Rectal smooth muscle tissue (tissue), 1 donor: ENCODE measurements around the gene EXOC7.

Experiments used
- H3K27ac ChIP-seq: one replicate; pipeline ENCODE4 v1.7.0; 2013; ENCODE audit warnings: low read depth, low read length, inconsistent platforms
- H3K27me3 ChIP-seq: one replicate; pipeline ENCODE4 v1.7.0; 2013; ENCODE audit warnings: low read length; ENCODE audit not compliant: control insufficient read depth, insufficient read depth
- H3K36me3 ChIP-seq: one replicate; pipeline ENCODE4 v1.7.0; 2013; ENCODE audit warnings: low read length; ENCODE audit not compliant: control insufficient read depth, insufficient read depth
- H3K4me1 ChIP-seq: one replicate; pipeline ENCODE4 v1.7.0; 2013; ENCODE audit warnings: low read length; ENCODE audit not compliant: control insufficient read depth, insufficient read depth
- H3K4me3 ChIP-seq: one replicate; pipeline ENCODE4 v1.7.0; 2013; ENCODE audit warnings: low read length
- H3K9ac ChIP-seq: one replicate; pipeline ENCODE4 v1.7.0; 2013; ENCODE audit warnings: low read length

EXOC7 gene

DNA sequence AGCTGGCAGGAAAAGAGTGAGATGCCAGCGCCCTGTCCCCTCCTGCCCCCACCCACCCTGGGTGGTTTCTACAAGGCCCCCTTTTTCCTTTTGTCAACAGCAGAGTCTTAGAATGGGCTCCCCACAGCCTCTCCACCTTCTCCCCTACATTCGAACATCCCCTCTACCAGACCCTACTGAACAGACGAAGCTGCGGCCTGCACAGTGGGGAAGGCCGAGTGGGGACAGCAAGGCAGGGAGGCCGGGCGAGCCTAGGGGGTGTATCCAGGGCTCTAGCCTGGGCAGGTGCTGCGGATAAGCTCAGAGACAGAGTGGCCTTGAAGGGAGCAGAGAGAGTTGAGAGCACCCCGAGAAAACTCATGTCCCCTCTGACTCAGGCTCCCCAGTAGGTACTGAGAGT, 17.2 kb downstream of the EXOC7 start:
- H3K4me3 ChIP-seq: no peak overlapping the region
- H3K27ac ChIP-seq: no peak overlapping the region
- no peaks in the 10 kb centered on the region for H3K4me1 ChIP-seq
- no peaks in the 10 kb centered on the region for H3K27me3 ChIP-seq
- peaks cover 46% of the 10 kb centered on the region for H3K36me3 ChIP-seq
- no peak overlapping the region for H3K9ac ChIP-seq

DNA sequence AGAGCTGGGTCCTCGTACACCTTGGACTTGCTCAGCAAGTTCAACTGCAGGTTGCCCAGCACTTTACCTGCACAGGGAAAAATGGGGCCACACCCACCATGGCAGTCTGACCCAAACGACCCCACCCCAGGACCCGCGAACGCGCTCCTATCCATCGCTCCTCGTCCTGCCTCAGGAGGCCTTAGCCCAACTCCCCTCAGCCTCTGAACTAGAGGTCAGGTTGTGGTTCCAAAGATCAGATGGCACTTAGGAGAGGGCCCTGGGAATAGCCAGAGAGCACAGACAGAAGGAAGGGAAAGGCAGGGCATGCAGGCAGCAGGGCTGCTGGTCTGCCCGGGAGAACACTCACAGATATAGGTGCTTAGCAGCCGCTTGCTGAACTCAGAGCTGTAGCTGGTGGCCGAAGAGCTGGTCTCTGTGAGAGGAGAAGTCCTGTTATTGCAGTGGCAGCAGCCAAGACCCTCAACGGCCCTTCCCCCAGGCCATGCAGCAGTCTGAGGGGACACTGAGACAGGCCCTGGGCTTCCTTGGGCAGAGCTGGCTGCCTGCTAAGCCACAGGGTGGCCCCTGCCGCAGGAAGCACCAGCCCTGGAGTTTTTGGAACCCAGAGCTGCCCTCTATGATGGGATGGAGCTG, 17.7 kb downstream of the EXOC7 start:
- Histone ChIP-seq H3K36me3 (peaks cover 41% of the 10 kb centered on the region), H3K9ac (no peak overlapping the region), H3K27ac (no peak overlapping the region), H3K27me3 (no peaks in the 10 kb centered on the region), H3K4me1 (no peaks in the 10 kb centered on the region), H3K4me3 (no peak overlapping the region)

DNA sequence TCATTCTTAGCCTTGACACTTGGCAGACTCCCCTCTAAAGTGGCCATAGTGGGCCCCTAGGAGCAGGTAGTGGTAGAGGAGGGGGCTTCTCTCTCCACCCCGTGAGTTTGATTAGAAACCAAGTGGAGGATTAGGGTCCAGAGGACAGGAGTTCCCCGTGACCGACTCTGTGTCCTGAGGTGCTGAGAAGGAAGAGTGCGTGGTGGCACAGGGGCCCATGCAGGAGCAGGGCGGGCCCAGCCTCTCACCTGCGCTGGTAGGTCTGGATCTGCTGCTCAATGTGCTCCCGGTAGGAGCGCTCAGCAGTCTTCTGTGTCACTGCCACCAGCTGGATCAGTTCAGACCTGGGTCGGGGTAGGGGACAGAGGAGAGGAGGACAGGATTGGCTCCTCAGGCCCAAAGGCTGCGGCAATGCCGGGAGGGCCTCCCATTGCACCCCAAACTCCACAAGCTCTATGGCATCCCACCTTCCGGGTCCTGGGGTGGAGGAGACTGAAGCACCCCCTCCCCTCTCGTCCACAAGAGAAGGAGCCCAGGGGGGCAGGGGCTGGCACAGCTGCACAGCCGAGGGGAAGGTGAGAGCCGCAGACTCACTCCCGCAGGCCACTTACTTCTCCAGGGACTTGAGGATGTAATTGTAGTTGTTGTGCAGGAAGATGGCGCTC, 18.4 kb downstream of the EXOC7 start:
- H3K9ac ChIP-seq: no peak overlapping the region
- H3K4me3 ChIP-seq: no peak overlapping the region
- H3K27ac ChIP-seq: no peak overlapping the region
- no peaks in the 10 kb centered on the region for H3K27me3 ChIP-seq
- H3K36me3 ChIP-seq: peaks cover 41% of the 10 kb centered on the region
- H3K4me1 ChIP-seq: no peaks in the 10 kb centered on the region

DNA sequence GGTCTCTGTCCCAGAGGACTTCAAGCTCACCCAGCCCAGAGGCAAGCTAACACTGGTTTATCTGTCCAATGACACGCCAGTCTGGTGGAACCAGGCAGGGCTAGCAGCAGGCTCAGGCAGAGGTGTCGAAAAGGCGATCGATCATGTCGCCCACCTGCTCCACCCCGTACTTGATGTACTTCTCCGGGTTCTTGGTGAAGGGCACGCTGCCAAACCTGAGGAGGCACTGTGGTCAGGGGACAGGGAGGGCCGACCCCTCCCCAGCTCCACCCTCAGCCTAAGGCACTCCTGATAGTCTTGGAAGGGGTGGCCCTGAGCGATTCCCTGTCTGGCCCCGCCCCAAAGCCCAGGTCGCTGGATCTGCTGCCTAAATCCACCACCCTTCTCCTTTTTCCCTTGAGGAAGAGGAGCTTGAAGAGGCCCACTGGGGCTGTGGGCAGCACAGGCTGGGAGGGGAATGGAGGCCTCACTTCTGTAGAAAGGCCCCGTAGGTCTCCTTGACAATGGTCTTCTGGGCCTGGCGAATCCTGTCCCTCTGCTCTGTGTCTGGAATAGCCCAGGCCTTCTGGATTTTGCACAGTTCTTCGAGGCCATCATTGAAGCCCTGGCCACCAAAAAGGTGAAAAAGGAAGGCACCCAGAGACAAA, 19.9 kb downstream of the EXOC7 start:
- Histone ChIP-seq H3K36me3 (peaks cover 26% of the 10 kb centered on the region), H3K27ac (no peak overlapping the region), H3K9ac (no peak overlapping the region), H3K27me3 (peaks cover 6% of the 10 kb centered on the region), H3K4me3 (no peak overlapping the region), H3K4me1 (no peaks in the 10 kb centered on the region)

DNA sequence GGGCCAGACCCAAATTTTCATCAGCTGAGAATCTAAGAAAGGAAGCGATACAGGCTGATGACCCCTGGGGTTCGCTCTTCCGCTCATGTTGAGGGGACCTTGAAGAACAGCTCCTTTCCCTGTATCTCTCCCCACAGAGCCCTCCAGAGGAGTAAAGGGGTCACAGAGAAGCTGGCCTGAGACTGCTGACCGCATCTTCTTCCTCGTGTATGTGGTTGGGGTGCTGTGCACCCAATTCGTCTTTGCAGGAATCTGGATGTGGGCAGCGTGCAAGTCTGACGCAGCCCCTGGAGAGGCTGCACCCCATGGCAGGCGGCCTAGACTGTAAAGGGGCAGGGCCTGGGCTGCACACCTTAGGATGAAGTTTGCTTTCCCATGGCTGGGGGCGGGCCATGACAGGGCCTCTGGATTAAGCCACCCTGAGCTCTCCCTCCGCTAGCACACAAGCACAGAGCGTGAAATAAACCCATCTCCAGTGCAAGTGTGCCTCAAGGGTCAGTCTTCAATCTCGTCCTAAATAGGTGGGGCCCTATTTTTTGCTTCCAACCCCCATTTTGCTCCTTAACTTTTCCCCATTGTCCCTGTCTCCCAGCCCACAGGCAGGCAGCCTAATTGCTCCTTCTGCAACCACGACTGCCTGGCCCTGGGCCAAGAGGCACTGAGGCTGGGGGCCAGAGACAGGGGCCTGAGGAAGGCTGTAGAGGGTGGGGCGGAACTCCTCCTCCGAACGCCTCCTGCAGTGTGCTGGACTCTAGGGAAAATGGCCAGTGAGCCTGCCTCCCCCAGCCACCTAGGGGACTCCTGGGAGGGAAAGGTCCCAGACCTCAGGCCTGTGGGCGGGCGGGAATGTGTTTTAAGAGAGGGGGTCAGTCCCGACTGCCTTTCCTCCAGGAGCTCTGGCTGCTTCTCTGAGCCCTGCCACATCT, 21.0 kb downstream of the EXOC7 start:
- H3K9ac ChIP-seq: no peak overlapping the region
- peaks cover 16% of the 10 kb centered on the region for H3K36me3 ChIP-seq
- H3K27me3 ChIP-seq: peaks cover 6% of the 10 kb centered on the region
- H3K4me3 ChIP-seq: no peak overlapping the region
- H3K4me1 ChIP-seq: no peaks in the 10 kb centered on the region
- no peak overlapping the region for H3K27ac ChIP-seq

DNA sequence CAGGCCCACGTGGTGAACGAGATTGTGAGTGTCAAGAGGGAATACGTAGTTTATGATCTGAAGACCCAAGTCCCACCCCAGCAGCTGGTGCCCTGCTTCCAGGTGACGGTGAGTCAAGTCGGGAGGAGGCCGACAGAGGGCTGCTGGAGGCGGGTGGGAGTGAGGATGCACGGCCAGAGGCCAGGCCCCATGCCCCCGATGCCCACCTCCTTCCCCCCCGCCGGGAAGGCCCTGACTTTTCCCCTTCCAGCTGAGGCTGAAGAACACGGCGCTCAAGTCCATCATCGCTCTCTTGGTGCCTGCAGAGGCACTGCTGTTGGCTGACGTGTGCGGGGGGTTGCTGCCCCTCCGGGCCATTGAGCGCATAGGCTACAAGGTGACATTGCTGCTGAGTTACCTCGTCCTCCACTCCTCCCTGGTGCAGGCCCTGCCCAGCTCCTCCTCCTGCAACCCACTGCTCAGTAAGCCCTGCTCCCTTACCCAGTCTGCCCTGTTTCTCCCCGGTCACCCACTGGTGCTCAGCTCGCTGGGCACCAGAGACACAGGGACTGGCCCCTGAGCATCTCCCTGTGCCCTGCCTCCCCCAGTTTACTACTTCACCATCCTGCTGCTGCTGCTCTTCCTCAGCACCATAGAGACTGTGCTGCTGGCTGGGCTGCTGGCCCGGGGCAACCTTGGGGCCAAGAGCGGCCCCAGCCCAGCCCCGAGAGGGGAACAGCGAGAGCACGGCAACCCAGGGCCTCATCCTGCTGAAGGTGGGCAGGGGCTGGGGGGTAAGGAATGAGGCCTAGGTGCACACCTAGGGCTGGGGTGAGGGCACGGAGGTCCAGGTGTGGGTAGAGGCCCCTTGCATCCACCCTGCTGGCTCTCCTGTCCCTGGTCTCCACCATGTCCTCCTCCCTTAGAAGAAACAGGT, 22.0 kb downstream of the EXOC7 start:
- no peak overlapping the region for H3K4me3 ChIP-seq
- H3K4me1 ChIP-seq: no peaks in the 10 kb centered on the region
- peaks cover 14% of the 10 kb centered on the region for H3K36me3 ChIP-seq
- H3K27ac ChIP-seq: no peak overlapping the region
- peaks cover 14% of the 10 kb centered on the region for H3K27me3 ChIP-seq
- no peak overlapping the region for H3K9ac ChIP-seq

DNA sequence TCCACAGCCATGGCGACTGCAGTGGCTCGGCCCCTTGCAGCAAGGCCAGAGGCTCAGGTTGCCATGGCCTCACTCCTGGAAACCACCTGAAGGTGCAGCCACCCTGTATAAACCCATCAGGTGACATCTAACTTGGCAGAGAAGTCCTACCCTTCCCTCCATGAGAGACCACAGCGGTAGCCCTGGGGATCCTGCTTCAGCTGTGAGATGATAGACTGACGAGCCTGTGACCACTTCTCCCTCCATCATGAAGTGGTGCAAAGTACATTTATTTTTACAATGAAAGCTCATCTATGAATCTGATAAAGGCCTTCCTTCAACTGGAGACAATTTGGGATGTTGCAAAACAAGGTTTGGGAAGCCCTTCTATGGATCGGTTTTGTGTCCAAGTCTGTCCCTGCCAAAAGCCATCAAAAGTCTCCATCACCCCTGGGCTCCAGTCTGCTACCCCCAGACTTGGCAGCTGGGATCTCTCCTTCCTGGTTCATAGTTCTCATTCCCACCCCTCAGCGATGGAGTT, 22.8 kb downstream of the EXOC7 start:
- H3K4me1 ChIP-seq: no peaks in the 10 kb centered on the region
- no peak overlapping the region for H3K27ac ChIP-seq
- H3K4me3 ChIP-seq: no peak overlapping the region
- H3K9ac ChIP-seq: no peak overlapping the region
- H3K27me3 ChIP-seq: peaks cover 21% of the 10 kb centered on the region
- H3K36me3 ChIP-seq: peaks cover 11% of the 10 kb centered on the region

DNA sequence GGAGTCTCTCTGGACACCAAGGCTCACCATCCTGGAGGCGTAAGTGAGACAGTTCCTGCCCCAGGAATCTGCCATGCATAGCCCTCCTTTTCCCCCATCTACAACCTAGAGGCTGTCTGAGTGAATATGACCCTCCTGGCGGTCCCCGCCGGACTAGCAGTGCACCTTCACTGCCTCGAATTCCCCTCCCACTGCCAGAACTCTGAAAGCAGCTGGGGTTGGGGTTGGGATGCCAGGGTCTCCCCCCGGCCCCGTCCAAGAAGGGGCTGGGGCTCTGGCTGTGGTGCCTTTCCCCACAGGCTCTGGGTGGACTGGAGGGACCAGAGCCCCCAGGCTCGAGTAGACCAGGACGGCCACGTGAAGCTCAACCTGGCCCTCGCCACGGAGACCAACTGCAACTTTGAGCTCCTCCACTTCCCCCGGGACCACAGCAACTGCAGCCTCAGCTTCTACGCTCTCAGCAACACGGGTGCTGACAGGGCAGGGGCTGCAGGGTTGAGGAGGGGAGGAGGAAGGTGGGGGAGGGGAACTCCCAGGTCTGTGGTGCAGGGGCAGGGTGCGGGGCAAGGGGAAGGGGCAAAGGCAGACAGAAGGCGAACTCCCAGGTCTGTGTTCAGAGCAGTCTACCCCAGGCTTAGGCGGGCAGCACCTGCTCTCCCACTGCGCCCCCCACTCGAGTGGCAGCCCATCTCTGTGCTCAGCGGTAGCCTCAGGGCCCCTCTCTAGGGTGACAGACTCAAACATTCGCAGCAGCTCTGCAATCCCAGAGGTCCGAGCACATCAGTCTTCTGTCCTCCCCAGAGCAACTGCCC, 23.4 kb downstream of the EXOC7 start:
- H3K27me3 ChIP-seq: peaks cover 27% of the 10 kb centered on the region
- H3K4me1 ChIP-seq: no peaks in the 10 kb centered on the region
- H3K36me3 ChIP-seq: peaks cover 8% of the 10 kb centered on the region
- H3K4me3 ChIP-seq: no peak overlapping the region
- no peak overlapping the region for H3K9ac ChIP-seq
- no peak overlapping the region for H3K27ac ChIP-seq

DNA sequence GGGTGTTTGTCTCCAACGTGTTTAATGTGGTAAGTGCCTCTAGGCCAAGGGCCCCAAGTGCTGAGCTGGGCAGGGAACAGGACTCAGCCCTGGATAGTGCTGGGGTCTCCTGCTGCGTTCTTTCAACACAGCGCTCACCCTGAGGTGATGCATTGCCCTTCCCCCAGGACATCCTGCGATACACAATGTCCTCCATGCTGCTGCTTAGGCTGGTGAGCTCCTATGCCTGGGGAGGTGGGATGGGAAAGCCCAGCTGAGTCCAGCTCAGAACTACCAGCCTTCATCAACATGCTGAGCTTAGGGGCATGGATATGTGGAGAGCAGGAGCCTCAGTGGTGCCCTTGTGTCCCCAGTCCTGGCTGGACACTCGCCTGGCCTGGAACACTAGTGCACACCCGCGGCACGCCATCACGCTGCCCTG, 24.0 kb downstream of the EXOC7 start:
- Histone ChIP-seq H3K27ac (no peak overlapping the region), H3K36me3 (peaks cover 8% of the 10 kb centered on the region), H3K4me3 (no peak overlapping the region), H3K4me1 (no peaks in the 10 kb centered on the region), H3K9ac (no peak overlapping the region), H3K27me3 (peaks cover 34% of the 10 kb centered on the region)

DNA sequence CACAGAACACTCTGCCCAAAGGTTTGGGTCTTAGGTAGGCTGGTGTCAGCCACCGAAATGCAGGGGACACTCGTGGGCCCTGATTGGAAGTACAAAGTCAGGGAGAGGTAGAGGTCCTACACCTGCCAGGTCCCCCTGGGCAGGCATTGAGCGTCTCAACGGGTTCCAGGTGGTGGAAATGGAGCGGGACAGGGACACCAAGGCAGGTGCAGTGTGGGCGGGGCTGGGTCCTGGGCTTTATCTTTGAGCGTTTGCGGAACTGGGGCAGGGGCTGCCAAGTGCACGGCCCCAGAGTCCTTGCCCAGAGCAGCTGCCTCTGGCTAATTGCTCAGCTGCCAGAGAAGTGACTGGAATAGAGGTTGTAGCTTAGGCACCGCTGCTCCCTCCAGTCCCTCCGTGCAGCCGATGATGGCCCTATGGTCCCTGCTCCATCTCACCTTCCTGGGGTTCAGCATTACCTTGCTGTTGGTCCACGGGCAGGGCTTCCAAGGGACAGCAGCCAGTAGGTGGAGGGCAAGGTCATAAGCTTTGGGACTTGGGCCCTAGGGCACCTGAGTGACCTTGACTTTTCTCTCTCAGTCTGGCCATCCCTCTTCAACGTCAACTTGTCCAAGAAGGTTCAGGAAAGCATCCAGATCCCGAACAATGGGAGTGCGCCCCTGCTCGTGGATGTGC, 24.6 kb downstream of the EXOC7 start, which contains the start of gene ZACN:
ZACN (plus strand) TSS at position 323 of the 675 bp plus-strand sequence; CDS start at position 406, 83 bp downstream.
- Histone ChIP-seq H3K27me3 (peaks cover 38% of the 10 kb centered on the region), H3K27ac (no peak within 1 kb of the TSS), H3K4me1 (no peaks in the 10 kb centered on the region), H3K36me3 (peaks cover 3% of the 10 kb centered on the region), H3K9ac (no peak within 1 kb of the TSS), H3K4me3 (no peak within 1 kb of the TSS)
